Stimulated activated CD4-positive, alpha-beta T cell treated with anti-CD3 and anti-CD28 coated beads, TNF-alpha, amount 100 ng/mL, for 4 hours (primary cell): ENCODE data around the gene BLOC1S5.

Experiments
- DNase-seq, 3 experiments: peaks; one replicate each; pipeline ENCODE4 v3.0.0-alpha.2; 2020; ENCODE audit warnings: low read depth in 3 of 3

The BLOC1S5 gene, protein sequence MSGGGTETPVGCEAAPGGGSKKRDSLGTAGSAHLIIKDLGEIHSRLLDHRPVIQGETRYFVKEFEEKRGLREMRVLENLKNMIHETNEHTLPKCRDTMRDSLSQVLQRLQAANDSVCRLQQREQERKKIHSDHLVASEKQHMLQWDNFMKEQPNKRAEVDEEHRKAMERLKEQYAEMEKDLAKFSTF

DNA sequence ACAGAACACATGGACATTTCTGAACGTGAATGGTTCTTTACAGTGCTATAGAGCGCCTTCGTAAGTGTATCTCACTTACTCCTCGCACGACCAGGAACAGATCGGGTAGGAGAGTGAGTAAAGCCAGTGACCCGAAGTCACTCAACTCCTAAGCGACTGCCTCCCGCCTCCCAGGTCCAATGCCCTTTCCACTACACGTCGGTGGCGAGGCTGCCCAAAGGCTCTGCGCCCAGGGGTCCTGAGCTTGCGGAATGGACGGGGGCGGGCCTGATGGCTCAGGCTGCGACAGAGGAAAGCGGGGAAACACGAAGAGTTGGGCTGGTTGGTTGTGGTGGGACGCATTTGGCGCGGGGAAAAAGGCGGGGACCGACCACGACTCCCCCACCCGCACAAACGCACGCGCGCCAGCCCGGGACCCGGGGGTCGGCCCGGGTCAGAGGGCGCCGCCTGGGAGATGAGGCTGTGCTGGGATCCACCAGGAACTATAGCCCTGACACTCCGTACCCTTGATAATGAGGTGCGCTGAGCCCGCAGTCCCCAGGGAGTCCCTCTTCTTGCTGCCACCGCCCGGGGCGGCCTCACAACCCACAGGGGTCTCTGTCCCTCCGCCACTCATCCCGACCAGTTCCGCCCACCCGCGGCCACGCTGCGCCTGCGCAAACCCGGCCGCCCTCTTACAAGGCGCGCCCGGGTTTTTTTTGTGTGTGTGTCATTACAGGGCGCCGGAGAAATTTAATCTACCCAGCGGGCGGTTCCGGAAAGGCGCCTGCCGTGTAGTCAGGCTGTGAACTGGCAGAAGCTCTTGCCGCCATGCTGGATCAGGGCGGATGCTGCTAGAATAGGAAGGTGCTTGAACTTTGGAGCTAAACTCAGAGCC, at the start of gene BLOC1S5:
Gene BLOC1S5 (minus strand): TSS at position 629 of the 877 bp plus-strand sequence. CDS start 13 bp downstream, at position 616.
- peak; percentile 95 to 96 (median 95) for DNase-seq

DNA sequence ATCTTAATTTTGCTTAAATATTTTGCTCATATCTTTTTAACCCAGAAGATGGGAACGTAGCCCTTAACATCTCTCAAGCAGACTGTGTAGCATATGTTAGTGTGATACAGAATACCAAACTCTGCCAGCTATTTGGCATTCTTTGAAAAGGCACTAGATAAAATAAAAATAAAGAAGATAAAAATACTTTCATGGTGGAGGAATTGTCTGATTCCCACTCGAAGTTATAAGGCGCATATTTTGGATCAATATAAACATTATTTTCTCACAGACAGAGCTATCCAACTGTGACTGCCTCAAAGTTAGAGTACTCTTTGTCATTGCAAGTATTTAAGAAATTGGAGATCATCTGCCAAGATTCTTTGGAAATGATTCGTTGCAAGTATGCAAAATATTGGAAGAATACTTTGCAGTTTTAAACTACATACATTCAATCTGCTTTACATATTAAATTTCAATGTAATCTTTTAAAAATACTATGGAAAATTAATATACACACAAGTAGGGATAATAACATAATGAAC, 49.0 kb upstream of the BLOC1S5 start:
- no peak for DNase-seq

DNA sequence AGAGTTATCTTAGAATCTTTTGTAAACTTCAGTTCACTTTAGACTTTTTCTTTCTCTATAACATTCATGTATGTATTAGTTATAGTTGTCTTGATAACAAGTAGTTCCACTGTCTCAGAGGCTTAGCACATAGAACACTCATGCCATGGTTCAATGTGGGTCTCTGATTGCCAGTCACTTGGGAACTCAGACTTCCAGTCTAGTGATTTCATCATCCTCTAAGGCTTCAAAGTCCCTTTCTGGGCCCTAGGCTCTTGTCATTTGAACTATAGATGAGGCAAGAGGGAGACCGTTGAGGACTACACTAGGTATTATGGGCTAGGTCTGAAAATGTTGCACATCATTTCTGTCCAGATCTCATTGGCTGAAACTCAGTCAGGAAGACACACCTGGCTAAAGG, 46.5 kb upstream of the BLOC1S5 start:
- DNase-seq: no peak

DNA sequence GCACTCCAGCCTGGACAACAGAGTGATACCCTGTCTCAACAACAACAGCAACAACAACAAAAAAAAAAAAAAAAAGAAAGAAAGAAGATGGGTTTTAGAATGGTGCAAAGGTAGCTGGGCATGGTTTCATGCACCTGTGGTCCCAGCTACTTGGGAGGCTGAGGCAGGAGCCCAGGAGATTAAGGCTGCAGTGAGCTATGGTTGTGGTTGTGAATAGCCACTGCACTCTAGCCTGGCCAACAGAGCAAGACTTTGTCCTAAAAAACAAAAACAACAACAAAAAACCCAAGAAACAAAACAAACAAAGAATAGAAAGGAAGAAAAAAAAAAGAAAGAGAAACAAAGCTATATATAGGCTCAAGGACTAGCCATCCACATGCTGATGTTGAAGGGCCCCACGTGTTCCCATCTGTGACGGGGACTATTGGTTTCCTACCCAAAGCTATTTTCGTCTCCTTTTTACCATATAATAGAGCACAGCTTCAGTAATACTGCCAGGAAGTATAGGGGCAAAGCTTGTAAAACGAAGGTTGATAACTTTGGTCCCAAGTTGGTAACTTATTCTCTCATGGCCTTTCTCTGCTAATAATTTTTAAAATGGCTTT, 46.0 kb upstream of the BLOC1S5 start:
- DNase-seq: no peak

DNA sequence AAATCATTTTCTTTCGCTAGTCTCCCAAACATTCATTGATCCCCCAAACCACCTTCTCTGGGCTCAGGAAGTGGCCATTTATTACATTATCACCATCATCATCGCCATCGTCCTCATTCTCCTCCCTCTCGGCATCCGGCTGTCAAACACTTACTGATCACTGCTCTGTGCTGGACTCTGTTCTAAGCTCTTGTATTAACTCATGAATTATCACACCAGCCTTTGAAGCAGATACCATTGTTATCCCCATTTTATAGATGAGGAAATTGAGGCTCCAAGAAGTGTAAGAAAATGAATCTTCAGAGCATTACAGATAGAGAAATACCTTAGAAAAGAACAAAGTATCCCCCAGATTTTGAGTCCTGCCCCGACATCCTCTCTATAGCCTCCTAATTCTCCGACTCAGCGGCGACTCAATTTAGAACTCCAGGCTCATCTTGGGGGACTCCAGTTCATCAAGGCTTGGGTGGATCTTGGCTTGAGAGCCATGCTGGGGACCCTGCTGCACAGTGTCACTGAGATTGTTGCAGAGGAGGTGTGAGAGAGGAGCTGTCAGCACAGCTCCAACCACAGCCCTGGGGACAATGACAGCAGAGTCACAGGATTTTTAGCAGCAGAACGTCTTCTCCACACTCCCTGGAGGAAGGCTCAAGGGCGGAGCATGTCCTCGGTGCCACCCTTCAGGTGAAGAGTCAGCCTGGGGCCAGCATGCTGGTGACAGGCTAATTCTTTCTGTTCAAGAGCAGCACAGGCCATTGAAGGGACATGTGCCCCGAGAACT, 44.8 kb upstream of the BLOC1S5 start:
- DNase-seq: no peak

DNA sequence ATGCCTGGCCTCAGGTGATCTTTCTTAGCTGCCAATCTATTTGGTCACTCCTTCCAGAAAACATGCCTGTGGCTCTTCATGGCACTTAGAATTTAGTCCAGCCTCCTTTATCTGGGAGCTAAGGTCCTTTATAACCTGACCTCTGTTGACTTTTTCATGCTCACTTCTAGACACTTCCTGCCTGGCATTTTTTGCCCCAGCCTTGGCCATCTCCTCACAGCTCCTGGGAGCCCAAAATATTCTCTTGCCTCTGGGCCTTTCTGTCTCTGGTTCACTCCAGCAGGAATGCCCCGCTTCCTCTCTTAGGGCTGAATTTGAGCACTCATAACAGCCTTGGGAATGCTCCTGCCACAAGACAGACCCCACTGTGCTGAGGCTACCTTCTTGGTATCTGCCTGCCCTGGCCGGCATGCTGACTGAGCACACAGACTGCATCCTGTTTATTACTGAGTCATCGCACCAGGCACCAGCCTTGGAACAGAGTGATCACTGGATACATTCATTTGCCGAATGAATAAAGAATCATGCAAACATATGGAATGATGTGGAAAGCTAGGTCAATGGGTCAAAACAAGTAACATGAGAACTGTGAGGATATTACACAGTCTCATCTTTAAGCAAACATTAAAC, 44.0 kb upstream of the BLOC1S5 start:
- no peak for DNase-seq

DNA sequence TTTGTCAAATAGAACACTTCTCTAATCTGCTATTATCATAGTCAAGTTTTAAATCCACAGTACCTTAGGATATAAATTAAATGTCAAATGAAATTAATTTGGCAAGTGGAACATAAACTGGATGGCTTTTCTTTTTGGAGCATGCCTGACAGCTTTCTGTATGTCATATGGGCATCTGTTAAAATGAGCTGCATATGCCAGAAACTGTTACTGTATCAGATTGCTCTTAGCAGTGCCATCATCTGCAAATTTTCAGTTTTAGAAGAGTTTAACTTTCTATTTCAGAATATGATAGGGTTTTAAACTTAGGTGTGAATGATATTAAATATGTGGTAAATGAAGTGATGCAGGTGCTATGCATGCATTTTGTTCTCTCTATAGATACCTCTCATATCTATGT, 41.6 kb upstream of the BLOC1S5 start:
- DNase-seq: no peak

DNA sequence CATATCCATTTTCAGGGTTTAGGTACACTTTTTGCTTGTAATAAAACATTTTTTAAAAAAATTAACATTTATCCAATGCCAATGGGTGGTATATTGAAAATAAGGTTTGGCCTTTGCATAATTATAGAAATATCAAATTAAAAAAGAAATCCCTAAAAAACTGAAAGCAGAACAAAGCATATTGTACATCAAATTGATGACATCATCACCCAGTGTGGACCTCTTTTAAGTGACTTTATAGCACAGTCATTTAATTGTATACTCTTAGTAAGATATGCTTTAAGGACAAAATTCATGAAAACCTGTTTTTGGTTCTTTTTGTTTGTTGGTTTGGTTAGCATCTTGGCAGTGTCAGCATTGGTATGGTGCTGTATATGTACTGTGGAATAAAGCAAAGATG, 39.5 kb upstream of the BLOC1S5 start:
- DNase-seq: no peak

DNA sequence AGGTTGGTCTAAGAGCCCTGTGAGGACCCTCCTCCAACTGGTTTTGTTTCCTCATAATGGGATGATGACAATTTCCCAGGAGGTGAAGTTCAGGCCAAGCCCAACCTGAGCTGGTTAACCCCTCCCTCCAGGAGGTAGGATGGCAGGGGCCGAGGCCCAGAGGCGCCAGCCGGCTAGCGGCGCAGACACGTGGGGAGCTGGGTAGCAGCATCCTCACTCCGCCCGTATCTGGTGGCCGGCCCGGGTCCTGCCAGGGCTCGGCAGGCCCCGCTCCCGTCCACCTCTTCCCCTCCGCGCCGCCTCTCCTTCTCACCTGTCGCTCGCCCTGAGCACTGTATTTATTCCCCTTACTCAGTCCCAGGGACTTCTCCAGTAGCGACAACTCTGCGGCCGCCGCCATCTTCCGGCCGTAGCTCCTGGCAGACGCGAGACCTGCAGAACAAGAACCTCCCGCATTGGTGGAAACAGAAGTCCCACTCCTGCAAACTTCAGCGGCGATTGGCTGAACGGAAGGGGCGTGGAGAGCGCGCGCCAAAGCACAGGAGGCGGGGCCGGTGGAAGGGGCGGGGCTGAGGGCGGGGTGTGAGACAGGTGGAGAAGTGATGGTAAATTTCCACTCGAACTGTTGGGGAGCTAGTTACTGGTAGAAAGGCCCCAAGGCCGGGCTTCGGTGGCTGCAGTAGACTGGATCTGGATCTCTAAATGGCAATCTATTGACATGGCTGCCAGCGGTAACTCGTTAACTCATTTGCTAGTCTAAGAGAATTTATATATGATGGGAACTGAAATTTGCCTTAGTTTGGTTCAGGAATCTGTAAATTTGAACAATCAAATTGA, 38.2 kb upstream of the BLOC1S5 start, which contains the start of gene EEF1E1:
Gene EEF1E1 (minus strand): TSS at position 427 of the 837 bp plus-strand sequence. CDS start 27 bp downstream, at position 400.
- peak; percentile 97 to 99 (median 99) for DNase-seq

DNA sequence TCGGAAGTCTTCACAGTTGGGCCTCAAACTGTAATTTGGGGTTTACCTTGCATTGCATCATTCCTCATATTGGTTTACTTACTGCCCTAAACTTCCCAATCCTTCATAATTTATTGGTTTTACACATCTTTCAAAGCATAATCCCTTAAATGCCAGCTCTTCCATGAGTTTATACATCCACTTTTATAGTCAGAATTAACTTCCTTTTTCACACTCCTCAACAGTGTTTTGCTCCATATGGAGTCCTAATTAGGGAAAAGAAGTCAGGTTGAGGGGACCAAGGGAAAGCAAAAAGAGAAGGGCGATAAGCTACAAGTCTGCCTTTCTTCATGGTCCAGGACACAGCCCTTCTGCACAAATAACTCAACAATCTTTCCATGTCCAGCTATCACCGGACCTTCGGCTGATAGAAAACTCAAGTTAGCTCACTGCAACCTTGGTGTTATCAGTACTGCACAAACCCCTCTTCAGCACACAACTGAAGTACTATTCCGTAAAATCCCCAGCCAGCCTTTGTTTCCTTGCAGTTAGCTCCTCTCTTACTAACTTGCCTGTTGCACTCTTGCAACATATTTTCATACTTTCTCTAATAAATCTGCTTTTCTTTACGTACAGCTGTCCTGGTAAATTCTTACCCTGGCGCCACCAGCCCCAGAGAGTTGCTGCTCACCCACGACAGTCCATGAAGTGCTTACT, 36.1 kb upstream of the BLOC1S5 start:
- no peak for DNase-seq

DNA sequence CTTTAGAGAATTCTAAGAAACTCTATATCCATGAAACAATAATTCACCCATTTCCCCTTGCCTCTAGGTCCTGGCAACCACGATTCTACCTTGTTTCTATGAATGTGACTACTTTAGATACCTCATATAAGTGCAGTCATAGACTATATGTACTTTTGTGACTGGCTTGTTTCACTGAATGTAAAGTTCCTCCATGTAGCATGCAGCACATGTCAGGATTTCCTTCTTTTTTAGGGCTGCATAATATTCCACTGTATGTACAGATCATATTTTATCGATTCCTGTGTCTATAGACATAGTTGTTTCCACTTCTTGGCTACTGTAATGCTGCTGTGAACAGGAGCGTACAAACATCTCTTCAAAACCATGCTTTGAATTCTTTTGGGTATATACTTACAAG, 26.5 kb upstream of the BLOC1S5 start:
- no peak for DNase-seq

DNA sequence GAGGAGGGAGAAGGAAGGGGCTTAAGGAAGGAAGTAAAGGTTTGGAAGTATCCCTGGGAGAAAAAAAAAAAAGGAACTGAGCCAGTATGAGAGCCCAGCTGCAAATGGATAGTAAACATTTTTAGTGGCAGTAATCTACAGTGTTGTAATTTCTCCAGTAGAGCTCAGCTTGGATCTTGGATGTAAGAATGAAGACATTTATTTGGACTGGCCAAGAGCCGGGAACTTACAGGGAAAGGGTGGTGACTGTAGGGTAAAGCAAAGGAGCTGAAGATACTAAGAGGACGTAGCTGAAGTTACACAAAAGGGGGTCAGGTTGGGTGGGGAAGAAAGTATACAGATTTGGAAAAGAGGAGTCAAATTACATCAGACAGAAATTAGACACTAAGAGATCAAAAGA, 24.7 kb upstream of the BLOC1S5 start:
- DNase-seq: no peak

DNA sequence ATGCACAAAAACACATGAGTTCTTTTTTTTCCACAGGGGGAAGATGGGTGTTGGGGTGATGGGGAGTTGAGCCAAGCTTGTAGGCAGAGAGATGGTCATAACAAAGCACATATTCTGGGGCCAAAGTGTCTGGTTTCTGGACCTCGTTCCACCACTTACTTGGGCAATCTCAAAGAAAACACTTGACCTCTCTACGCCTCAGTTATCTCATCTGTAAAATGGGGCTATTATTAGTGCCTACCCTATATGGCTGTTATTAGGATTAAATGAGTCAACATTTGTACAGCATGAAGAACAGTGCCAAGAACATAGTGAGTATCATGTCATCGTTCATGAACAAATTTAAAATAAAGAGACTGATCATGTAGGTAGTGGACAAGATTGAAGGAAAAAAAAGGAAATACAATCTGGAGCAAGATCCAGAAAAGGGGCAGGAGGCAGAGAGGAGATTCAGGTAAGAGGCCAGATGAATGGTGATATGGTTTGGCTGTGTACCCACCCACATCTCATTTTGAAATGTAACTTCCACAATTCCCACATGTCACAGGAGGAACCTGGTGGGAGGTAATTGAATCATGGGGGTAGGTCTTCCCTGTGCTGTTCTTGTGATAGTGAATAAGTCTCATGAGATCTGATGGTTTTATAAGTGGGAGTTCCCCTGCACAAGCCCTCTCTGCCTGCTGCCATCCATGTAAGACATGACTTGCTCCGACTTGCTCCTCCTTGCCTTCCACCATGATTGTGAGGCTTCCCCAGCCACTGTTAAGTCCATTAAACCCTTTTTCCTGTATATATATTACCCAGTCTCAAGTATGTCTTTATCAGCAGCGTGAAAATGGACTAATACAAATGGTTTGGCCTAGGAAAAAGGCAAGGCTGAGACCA, 23.9 kb upstream of the BLOC1S5 start:
- no peak for DNase-seq

DNA sequence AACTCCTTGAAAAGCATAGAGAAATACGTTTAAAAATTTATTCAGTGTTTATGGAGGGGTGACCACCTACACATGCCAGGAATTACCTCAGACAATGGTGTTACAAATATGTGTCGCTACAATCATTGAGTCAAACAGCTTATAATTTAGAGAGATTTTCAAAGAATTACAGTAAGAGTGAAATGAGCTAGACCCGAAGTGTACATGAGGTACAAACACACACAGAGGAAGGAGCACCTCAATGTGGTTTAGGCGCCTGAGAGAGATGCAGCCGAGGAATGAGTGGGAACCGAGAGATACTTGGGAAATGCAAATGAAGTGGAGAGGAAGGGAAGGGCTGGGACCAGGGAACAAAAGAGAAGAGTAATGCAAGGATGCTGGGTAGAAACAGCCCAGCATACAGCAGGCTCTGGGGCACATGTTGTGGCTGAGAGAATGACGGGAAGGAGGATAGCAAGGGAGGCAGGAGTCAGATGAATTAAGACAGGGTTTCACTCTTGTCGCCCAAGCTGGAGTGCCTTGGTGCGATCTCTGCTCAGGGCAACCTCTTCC, 22.6 kb upstream of the BLOC1S5 start:
- no peak for DNase-seq

DNA sequence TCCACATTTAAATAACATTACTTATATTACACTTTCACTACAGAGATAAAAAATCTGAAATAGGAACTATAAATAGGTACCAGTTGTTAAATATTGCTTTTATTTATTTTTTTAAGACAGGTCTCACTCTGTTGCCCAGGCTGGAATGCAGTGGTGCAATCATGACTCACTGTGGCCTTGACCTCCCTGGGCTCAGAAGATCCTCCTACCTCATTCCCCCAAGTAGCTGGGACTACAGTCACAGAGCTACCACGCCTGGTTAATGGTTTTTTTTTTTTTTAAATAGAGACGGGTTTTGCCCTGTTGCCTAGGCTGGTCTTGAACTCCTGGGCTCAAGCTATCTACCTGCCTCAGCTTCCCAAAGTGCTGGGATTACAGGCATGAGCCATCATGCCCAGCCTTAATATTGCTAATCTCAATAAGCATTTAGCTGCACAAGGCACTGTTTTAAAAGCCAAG, 20.9 kb upstream of the BLOC1S5 start:
- no peak for DNase-seq

DNA sequence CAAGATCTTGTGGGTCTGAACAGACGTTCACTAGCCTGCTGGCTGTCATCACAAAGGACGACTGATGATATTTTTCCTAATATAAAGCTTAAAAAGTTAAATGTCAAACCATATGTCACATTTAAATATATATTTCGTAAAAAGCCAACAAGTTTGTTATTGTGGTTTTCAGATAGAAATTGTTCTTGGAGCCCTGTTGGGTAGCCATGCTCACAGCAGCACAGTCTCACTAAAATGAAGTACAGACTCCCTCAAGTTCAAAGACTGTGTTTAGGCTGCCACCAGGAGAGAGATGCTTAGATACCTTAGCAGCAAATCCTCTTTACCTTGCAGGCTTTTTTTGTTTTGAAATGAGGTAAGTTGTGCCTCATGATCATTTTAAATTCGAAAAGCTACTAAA, 20.4 kb upstream of the BLOC1S5 start:
- DNase-seq: no peak

DNA sequence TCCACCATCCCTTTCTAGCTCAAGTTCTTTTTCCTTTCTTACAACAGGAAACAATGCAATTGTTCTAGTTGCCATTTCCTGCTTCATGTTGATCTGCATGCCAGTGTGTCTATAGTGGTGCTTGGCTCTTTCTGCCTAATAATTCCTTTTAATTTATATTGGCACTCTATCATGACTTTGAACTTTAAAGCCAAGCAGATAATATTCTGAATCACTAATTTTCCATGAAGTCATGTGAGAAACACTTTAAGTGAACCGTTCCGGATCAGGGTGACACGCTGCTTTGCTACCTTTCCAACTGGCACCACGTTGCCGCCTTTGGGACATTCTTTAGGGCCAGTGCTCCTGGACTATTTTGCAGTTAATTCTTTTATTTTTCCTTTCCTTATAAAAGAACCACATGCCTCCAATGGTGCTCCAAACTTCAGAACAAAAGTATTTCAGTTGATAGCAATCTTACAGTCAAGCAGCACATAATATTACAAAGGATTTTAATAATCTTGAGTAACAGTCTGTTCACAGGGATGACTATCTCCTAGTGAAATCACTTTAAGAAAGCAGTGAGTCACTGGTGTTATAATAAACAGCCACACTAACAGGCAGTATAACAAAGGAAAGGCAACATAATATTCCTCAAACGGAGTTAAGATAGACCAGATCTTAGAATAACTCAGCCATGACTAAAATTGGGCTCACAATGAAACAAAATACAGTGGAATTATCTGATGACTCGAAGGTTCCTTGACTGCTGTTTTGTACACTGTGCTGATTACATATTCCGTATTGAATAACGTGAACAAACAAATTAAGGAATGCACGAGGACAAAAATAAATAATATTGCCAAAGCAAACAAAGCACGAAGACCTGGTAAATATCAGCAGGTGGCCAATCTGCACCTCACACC, 19.0 kb upstream of the BLOC1S5 start:
- no peak for DNase-seq
